H1 (cell line): Measurements from ENCODE around the gene SFMBT2. TPM values are rescaled to one million over a fixed set of nuclear protein-coding genes. Genes with fewer than 3 reads are reported as not detected.

ENCODE experiments used
- CTCF ChIA-PET: fragments of 300-600 bp; sonication (Branson Sonifier 250); formaldehyde crosslinking; loops from one replicate; lab custom pipeline; 2021; ENCODE audit not compliant: partially characterized antibody; lab: Charles Lee
- POLR2A ChIA-PET: fragments of 300-600 bp; sonication (Branson Sonifier 250); formaldehyde crosslinking; loops from one replicate; lab custom pipeline; 2021; ENCODE audit warnings: inconsistent platforms; ENCODE audit not compliant: partially characterized antibody; lab: Charles Lee
- DNase-seq, 2 experiments: peaks; one replicate each; pipeline versions ENCODE4 v3.0.0 to v3.0.0-alpha.2; 2010 to 2022; ENCODE audit warnings: low spot score in 2 of 2, low read depth in 1 of 2, mixed read lengths in 1 of 2
- FAIRE-seq: peaks from 2 replicates; lab custom pipeline; 2011; peaks lifted over from hg19 to GRCh38; lab: Jason Lieb, UNC
- H2AFZ ChIP-seq: 2 replicates; pipeline ENCODE4 v1.8.1; 2012; ENCODE audit warnings: low read length, inconsistent platforms
- H2AK5ac ChIP-seq: 2 replicates; pipeline ENCODE4 v1.6.1; 2013; ENCODE audit warnings: low read depth, low read length
- H2BK120ac ChIP-seq: replicated peaks from 2 replicates; pipeline ENCODE3; 2013; ENCODE audit warnings: low read depth, low read length, inconsistent platforms
- H2BK12ac ChIP-seq: 2 replicates; pipeline ENCODE4 v1.6.1; 2013; ENCODE audit warnings: low read depth, low read length
- H2BK15ac ChIP-seq: 2 replicates; pipeline ENCODE4 v1.6.1; 2013; ENCODE audit warnings: low read length
- H2BK20ac ChIP-seq: 2 replicates; pipeline ENCODE4 v1.6.1; 2013; ENCODE audit warnings: low read length
- H2BK5ac ChIP-seq: 2 replicates; pipeline ENCODE4 v1.6.1; 2013; ENCODE audit warnings: low read depth, low read length
- H3K14ac ChIP-seq: 2 replicates; pipeline ENCODE4 v1.6.1; 2013; ENCODE audit warnings: inconsistent platforms; ENCODE audit not compliant: insufficient read length
- H3K18ac ChIP-seq: 2 replicates; pipeline ENCODE4 v1.6.1; 2013; ENCODE audit warnings: low read length; ENCODE audit errors: extremely low read depth
- H3K23ac ChIP-seq: 2 replicates; pipeline ENCODE4 v1.6.1; 2013; ENCODE audit warnings: inconsistent platforms; ENCODE audit not compliant: insufficient read length
- H3K23me2 ChIP-seq: 2 replicates; pipeline ENCODE4 v1.6.1; 2013; ENCODE audit warnings: low read depth, low read length
- H3K27ac ChIP-seq: 2 replicates; pipeline ENCODE4 v1.6.1; 2011; ENCODE audit warnings: low read depth, low read length, inconsistent platforms
- H3K27me3 ChIP-seq, 4 experiments: replicated peaks in 1 of 4; 1 replicate in 1 of 4; 2 replicates in 3 of 4; pipeline versions ENCODE4 v1.6.1 to v1.8.1; 2011 to 2013; ENCODE audit warnings: low read length in 3 of 4, mild to moderate bottlenecking in 3 of 4, inconsistent platforms in 2 of 4, mixed read lengths in 2 of 4, moderate library complexity in 1 of 4; ENCODE audit not compliant: control insufficient read depth in 3 of 4, insufficient read depth in 3 of 4; ENCODE audit errors: extremely low read depth in 1 of 4
- H3K36me3 ChIP-seq, 4 experiments: 2 replicates each; pipeline versions ENCODE4 v1.6.1 to v1.8.1; 2011 to 2013; ENCODE audit warnings: mild to moderate bottlenecking in 4 of 4, low read length in 3 of 4, moderate library complexity in 2 of 4, control low read depth in 1 of 4, inconsistent platforms in 1 of 4; ENCODE audit not compliant: insufficient read depth in 4 of 4, control insufficient read depth in 2 of 4
- H3K4ac ChIP-seq: replicated peaks from 2 replicates; pipeline ENCODE3; 2013; ENCODE audit warnings: low read length, low read depth, mixed read lengths, inconsistent platforms; ENCODE audit not compliant: insufficient read length
- H3K4me1 ChIP-seq, 4 experiments: replicated peaks in 1 of 4; 1 replicate in 1 of 4; 2 replicates in 3 of 4; pipeline versions ENCODE4 v1.6.1 to v1.8.1; 2011 to 2013; ENCODE audit warnings: low read length in 3 of 4, inconsistent platforms in 2 of 4, mixed read lengths in 1 of 4; ENCODE audit not compliant: insufficient read depth in 4 of 4, control insufficient read depth in 3 of 4
- H3K4me2 ChIP-seq, 2 experiments: 2 replicates each; pipeline versions ENCODE4 v1.6.1 to v1.8.1; 2011 to 2013; ENCODE audit warnings: low read depth in 2 of 2, low read length in 2 of 2, control low read depth in 1 of 2, inconsistent platforms in 1 of 2, mild to moderate bottlenecking in 1 of 2; ENCODE audit not compliant: insufficient read depth in 1 of 2
- H3K4me3 ChIP-seq, 4 experiments: fragments of 200-600, 300-600 bp in 1 of 4; sonication (generic), shearing (Covaris generic), sonication (Bioruptor Twin) in 1 of 4; 2 replicates each; pipeline versions ENCODE4 v1.5.1 to v1.8.1; 2011 to 2016; ENCODE audit warnings: low read length in 4 of 4, low read depth in 3 of 4, control low read depth in 2 of 4, inconsistent platforms in 2 of 4, mild to moderate bottlenecking in 2 of 4, mixed read lengths in 1 of 4, moderate library complexity in 1 of 4; ENCODE audit not compliant: insufficient read depth in 2 of 4; ENCODE audit errors: extremely low read depth in 1 of 4
- H3K56ac ChIP-seq: replicated peaks from 2 replicates; pipeline ENCODE3; 2013; ENCODE audit warnings: low read depth, mild to moderate bottlenecking, mixed read lengths, low read length, inconsistent platforms; ENCODE audit not compliant: insufficient read length
- H3K79me1 ChIP-seq: 2 replicates; pipeline ENCODE4 v1.6.1; 2013; ENCODE audit warnings: low read depth, low read length, control low read depth
- H3K79me2 ChIP-seq, 2 experiments: 2 replicates each; pipeline versions ENCODE4 v1.6.1 to v1.8.1; 2012 to 2013; ENCODE audit warnings: low read length in 2 of 2, mild to moderate bottlenecking in 2 of 2, inconsistent platforms in 1 of 2; ENCODE audit not compliant: insufficient read depth in 2 of 2, control insufficient read depth in 1 of 2
- H3K9ac ChIP-seq, 4 experiments: replicated peaks in 1 of 4; 1 replicate in 1 of 4; 2 replicates in 3 of 4; pipeline versions ENCODE4 v1.6.1 to v1.8.1; 2011 to 2013; ENCODE audit warnings: low read depth in 3 of 4, low read length in 3 of 4, control low read depth in 2 of 4, mild to moderate bottlenecking in 2 of 4, moderate library complexity in 2 of 4, inconsistent platforms in 1 of 4; ENCODE audit errors: extremely low read depth in 1 of 4
- H3K9me3 ChIP-seq, 2 experiments: 2 replicates each; pipeline versions ENCODE4 v1.6.1 to v1.8.1; 2012 to 2013; ENCODE audit warnings: mild to moderate bottlenecking in 2 of 2, moderate library complexity in 2 of 2, control low read depth in 1 of 2, inconsistent platforms in 1 of 2, low read depth in 1 of 2, low read length in 1 of 2, mixed read lengths in 1 of 2; ENCODE audit not compliant: insufficient read depth in 2 of 2
- H4K20me1 ChIP-seq, 2 experiments: replicated peaks in 1 of 2; 2 replicates each; pipeline versions ENCODE3 to v1.8.1; 2011 to 2013; ENCODE audit warnings: inconsistent platforms in 2 of 2, low read length in 2 of 2, mild to moderate bottlenecking in 1 of 2; ENCODE audit not compliant: insufficient read depth in 2 of 2, control insufficient read depth in 1 of 2
- H4K5ac ChIP-seq: 2 replicates; pipeline ENCODE4 v1.6.1; 2013; ENCODE audit warnings: low read length, low read depth, mixed read lengths, inconsistent platforms; ENCODE audit not compliant: insufficient read length
- H4K8ac ChIP-seq: 2 replicates; pipeline ENCODE4 v1.8.0; 2013; ENCODE audit warnings: mild to moderate bottlenecking, moderate library complexity, low read length, inconsistent platforms; ENCODE audit not compliant: insufficient read depth; ENCODE audit errors: extremely low read depth
- H4K91ac ChIP-seq: replicated peaks from 2 replicates; pipeline ENCODE3; 2013; ENCODE audit warnings: low read length, mixed read lengths, inconsistent platforms; ENCODE audit not compliant: insufficient read length
- BACH1 ChIP-seq: IDR thresholded peaks from 2 replicates; pipeline ENCODE4 v1.6.1; 2012; ENCODE audit warnings: low read length, improper control_type of control experiment
- CHD1 ChIP-seq: IDR thresholded peaks from 2 replicates; pipeline ENCODE4 v1.6.1; 2012; ENCODE audit warnings: low read depth, low read length, improper control_type of control experiment
- CTBP2 ChIP-seq: IDR thresholded peaks from 2 replicates; pipeline ENCODE4 v1.7.0; 2011; ENCODE audit warnings: borderline replicate concordance, mild to moderate bottlenecking, moderate library complexity, mixed read lengths, low read length; ENCODE audit not compliant: insufficient read depth, insufficient read length
- EGR1 ChIP-seq: IDR thresholded peaks from 2 replicates; pipeline ENCODE4 v1.6.1; 2011; ENCODE audit warnings: low read depth, low read length, borderline replicate concordance
- JUN ChIP-seq: IDR thresholded peaks from 2 replicates; pipeline ENCODE4 v1.6.1; 2011; ENCODE audit warnings: low read depth, mild to moderate bottlenecking, improper control_type of control experiment, low read length
- KDM1A ChIP-seq: fragments of 200-600, 300-600 bp; sonication (generic); IDR thresholded peaks from 2 replicates; pipeline ENCODE4 v1.7.1; 2016; ENCODE audit warnings: mild to moderate bottlenecking, low read length, borderline replicate concordance
- NRF1 ChIP-seq: IDR thresholded peaks from 2 replicates; pipeline ENCODE4 v1.6.1; 2011; ENCODE audit warnings: mild to moderate bottlenecking, low read depth, low read length, improper control_type of control experiment
- POLR2AphosphoS5 ChIP-seq: IDR thresholded peaks from 2 replicates; pipeline ENCODE4 v1.6.1; 2011; ENCODE audit warnings: low read depth, low read length
- RXRA ChIP-seq: IDR thresholded peaks from 2 replicates; pipeline ENCODE4 v1.6.1; 2011; ENCODE audit warnings: low read depth, mild to moderate bottlenecking, low read length, moderate library complexity; ENCODE audit not compliant: insufficient read depth
- SAP30 ChIP-seq: fragments of 300-600 bp; sonication (generic); IDR thresholded peaks from 2 replicates; pipeline ENCODE4 v1.7.1; 2012; ENCODE audit warnings: low read length, moderate library complexity, mild to moderate bottlenecking, inconsistent platforms; ENCODE audit not compliant: insufficient read depth, insufficient replicate concordance
- WGBS, 2 experiments: shearing (Covaris generic) in 1 of 2; methylation state at CpG; one replicate each; pipeline versions ENCODE4 v1.1.6 to v1.1.7; 2013 to 2015; ENCODE audit warnings: low lambda C conversion rate in 2 of 2, mixed read lengths in 2 of 2, inconsistent platforms in 1 of 2, low coverage in 1 of 2, missing lambda C conversion rate in 1 of 2; ENCODE audit not compliant: insufficient replicate concordance in 2 of 2, insufficient coverage in 1 of 2, insufficient read length in 1 of 2; ENCODE audit errors: extremely low coverage in 1 of 2, missing lambda C conversion rate in 1 of 2; 5-methylcytosine and 5-hydroxymethylcytosine counted together
- polyA plus RNA-seq, 7 experiments: library from polyadenylated mRNA; depleted of rRNA in 3 of 7; stranded (reverse) in 5 of 7; unstranded in 2 of 7; fragments of >200 nt in 5 of 7; fragments of 200-250 nt in 2 of 7; gene quantifications; 1 replicate in 5 of 7; 2 replicates in 1 of 7; 4 replicates in 1 of 7; pipeline versions ENCODE4 v1.2.1 to v1.2.3, GENCODE V29; 2011 to 2013; ENCODE audit warnings: missing spikeins in 2 of 7, mixed read lengths in 2 of 7
- total RNA-seq: library from RNA; stranded (reverse); fragmentation: NEBNext Ultra II Directional; extraction: Animal tissue kit (Norgen Biotek cat#: 25700); gene quantifications from 2 replicates; pipeline ENCODE4 v1.2.1, GENCODE V29; 2021
- TF ChIP-seq, protein P1 (sequence below), 3 experiments: IDR thresholded peaks; 1 replicate in 2 of 3; 2 replicates in 1 of 3; pipeline versions ENCODE4 v1.5.1 to v1.6.1; 2011; ENCODE audit warnings: low read length in 3 of 3, mild to moderate bottlenecking in 3 of 3, inconsistent platforms in 2 of 3, low read depth in 1 of 3, moderate library complexity in 1 of 3; ENCODE audit not compliant: insufficient read depth in 1 of 3; ENCODE audit errors: control extremely low read depth in 1 of 3

SFMBT2 gene
- total and polyA plus RNA-seq, 2 of the 8 experiments (the other 6 are each of a cell fraction or from before 2014, with no cell fraction given), result 2.9 to 11.0 TPM

DNA sequence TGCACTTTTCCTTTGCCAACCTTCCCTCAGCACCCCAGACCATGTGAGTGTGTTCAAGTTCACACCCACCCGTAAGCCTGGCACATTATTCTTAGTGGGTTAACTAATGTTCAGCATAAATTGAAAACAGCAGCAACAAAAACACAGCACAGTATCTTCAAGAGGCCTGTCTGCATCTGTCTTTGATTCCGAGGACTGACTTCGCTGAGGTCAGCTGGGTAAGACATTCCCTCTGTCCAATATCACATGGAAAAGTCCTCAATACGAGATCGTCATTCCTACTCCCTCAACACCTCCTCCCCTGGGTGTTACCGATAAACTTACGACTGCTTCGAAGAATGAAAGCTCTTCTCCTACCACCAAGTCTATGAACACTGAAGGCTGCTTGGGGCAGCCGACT is 218.8 kb downstream of the SFMBT2 start:
- no peak for TF ChIP-seq NRF1
- TF ChIP-seq EGR1, result no peak
- TF ChIP-seq, protein P1, sequence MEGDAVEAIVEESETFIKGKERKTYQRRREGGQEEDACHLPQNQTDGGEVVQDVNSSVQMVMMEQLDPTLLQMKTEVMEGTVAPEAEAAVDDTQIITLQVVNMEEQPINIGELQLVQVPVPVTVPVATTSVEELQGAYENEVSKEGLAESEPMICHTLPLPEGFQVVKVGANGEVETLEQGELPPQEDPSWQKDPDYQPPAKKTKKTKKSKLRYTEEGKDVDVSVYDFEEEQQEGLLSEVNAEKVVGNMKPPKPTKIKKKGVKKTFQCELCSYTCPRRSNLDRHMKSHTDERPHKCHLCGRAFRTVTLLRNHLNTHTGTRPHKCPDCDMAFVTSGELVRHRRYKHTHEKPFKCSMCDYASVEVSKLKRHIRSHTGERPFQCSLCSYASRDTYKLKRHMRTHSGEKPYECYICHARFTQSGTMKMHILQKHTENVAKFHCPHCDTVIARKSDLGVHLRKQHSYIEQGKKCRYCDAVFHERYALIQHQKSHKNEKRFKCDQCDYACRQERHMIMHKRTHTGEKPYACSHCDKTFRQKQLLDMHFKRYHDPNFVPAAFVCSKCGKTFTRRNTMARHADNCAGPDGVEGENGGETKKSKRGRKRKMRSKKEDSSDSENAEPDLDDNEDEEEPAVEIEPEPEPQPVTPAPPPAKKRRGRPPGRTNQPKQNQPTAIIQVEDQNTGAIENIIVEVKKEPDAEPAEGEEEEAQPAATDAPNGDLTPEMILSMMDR (IDR thresholded peaks at IDR 0.05; ENCODE audit: control extremely low read depth in 1 of 3, insufficient read depth in 1 of 3, low read depth in 1 of 3, low read length in 3 of 3), result no peak
- TF ChIP-seq SAP30, result no peak
- TF ChIP-seq CHD1, result no peak
- no peak for TF ChIP-seq KDM1A
- TF ChIP-seq POLR2AphosphoS5, result no peak
- no peak for TF ChIP-seq JUN
- TF ChIP-seq BACH1, result no peak
- TF ChIP-seq RXRA, result no peak
- TF ChIP-seq CTBP2, result no peak
- no peak overlapping the region for H2BK15ac ChIP-seq
- POLR2A ChIA-PET, result no interaction called here
- H3K9me3 ChIP-seq, result no peaks in the 10 kb centered on the region
- H3K36me3 ChIP-seq, result peaks cover 0 to 11% (median 3%) of the 10 kb centered on the region in 4 experiments; a peak in 5 of 8 replicates
- H2BK12ac ChIP-seq, result no peak overlapping the region
- H3K14ac ChIP-seq, result no peak overlapping the region
- no peak overlapping the region for H3K4me2 ChIP-seq
- H4K5ac ChIP-seq, result no peak overlapping the region
- H3K23me2 ChIP-seq, result no peaks in the 10 kb centered on the region
- H2BK5ac ChIP-seq, result no peak overlapping the region
- H3K79me2 ChIP-seq, result no peaks in the 10 kb centered on the region
- no peak overlapping the region for H3K9ac ChIP-seq
- no peak overlapping the region for H2AFZ ChIP-seq
- 90% methylated on average over 9 of the region's 9 CpGs; no CpG with 5 or more reads in 1 of the 2 experiments for WGBS, 2 experiments
- no peak for DNase-seq
- H3K4ac ChIP-seq, result no peak overlapping the region
- no peaks in the 10 kb centered on the region for H3K27me3 ChIP-seq
- H2BK20ac ChIP-seq, result no peak overlapping the region
- no peak overlapping the region for H3K56ac ChIP-seq
- H3K4me1 ChIP-seq, result peaks cover 0 to 2% (median 0%) of the 10 kb centered on the region in 4 experiments; a peak in 1 of 7 replicates
- CTCF ChIA-PET, result no interaction called here
- FAIRE-seq, result no peak
- no peak overlapping the region for H4K91ac ChIP-seq
- H2BK120ac ChIP-seq, result no peak overlapping the region
- no peak overlapping the region for H3K18ac ChIP-seq
- no peaks in the 10 kb centered on the region for H3K79me1 ChIP-seq
- no peaks in the 10 kb centered on the region for H4K20me1 ChIP-seq
- no peak overlapping the region for H3K27ac ChIP-seq
- no peak overlapping the region for H3K4me3 ChIP-seq
- H2AK5ac ChIP-seq, result no peak overlapping the region
- no peak overlapping the region for H4K8ac ChIP-seq
- H3K23ac ChIP-seq, result no peak overlapping the region
